K562 (cell line): ENCODE data around the gene PCYT1A. TPM values are rescaled to one million over a fixed set of nuclear protein-coding genes. Genes with fewer than 3 reads are reported as not detected.

Experiments used
- ATAC-seq: fragments of 200-7000 bp; cut with Tn5 transposase; 3 replicates; pipeline ENCODE4 v1.9.1; 2020; ENCODE audit warnings: moderate library complexity
- BruUV-seq: library from RNA; stranded (reverse); fragments of 400-500 nt; replicated peaks from 2 replicates; lab custom pipeline; 2021; lab: Mats Ljungman, UMichigan
- CTCF ChIA-PET: fragments of 300-600 bp; formaldehyde crosslinking; extraction: SDS; loops from one replicate; lab custom pipeline; 2021; ENCODE audit warnings: low intra/inter-chr PET ratio; lab: Yijun Ruan, JAX
- POLR2A ChIA-PET: fragments of 300-600, 350-650 bp; sonication (Branson Sonifier 250); formaldehyde crosslinking; extraction: SDS; loops from one replicate; lab custom pipeline; 2021; ENCODE audit warnings: antibody characterized with exemption, inconsistent platforms; lab: Yijun Ruan, JAX
- DNase-seq, 4 experiments: peaks; one replicate each; pipeline versions ENCODE4 v3.0.0 to v3.0.0-alpha.2; 2011 to 2018; ENCODE audit warnings: low spot score in 3 of 4, mixed read lengths in 3 of 4; ENCODE audit errors: extremely low read depth in 1 of 4
- FAIRE-seq: peaks from 2 replicates; lab custom pipeline; 2011; peaks lifted over from hg19 to GRCh38; lab: Jason Lieb, UNC
- H2AFZ ChIP-seq: 2 replicates; pipeline ENCODE4 v1.6.0; 2011; ENCODE audit warnings: low read depth, low read length, control low read depth, inconsistent platforms
- H3K27ac ChIP-seq: fragments of 200-600 bp; 3 replicates; pipeline ENCODE4 v1.8.0; 2011; ENCODE audit warnings: low read depth, mild to moderate bottlenecking, control low read depth, inconsistent platforms, low read length, moderate library complexity, mixed read lengths; ENCODE audit errors: extremely low read depth
- H3K27me3 ChIP-seq, 2 experiments: fragments of 300-600 bp in 1 of 2; 2 replicates in 1 of 2; 3 replicates in 1 of 2; pipeline versions ENCODE4 v1.6.0 to v1.8.0; 2011; ENCODE audit warnings: inconsistent platforms in 2 of 2, low read length in 2 of 2, mild to moderate bottlenecking in 1 of 2, mixed read lengths in 1 of 2, moderate library complexity in 1 of 2; ENCODE audit not compliant: control insufficient read depth in 2 of 2, insufficient read depth in 2 of 2
- H3K36me3 ChIP-seq: fragments of 300-600 bp; 3 replicates; pipeline ENCODE4 v1.8.0; 2011; ENCODE audit warnings: mild to moderate bottlenecking, low read length, inconsistent platforms; ENCODE audit not compliant: control insufficient read depth, insufficient read depth
- H3K4me1 ChIP-seq, 2 experiments: fragments of 200-600 bp in 1 of 2; replicated peaks in 1 of 2; 2 replicates in 1 of 2; 3 replicates in 1 of 2; pipeline versions ENCODE4 v1.5.1 to v1.8.0; 2011; ENCODE audit warnings: inconsistent platforms in 2 of 2, low read length in 2 of 2, mild to moderate bottlenecking in 1 of 2, mixed read lengths in 1 of 2, moderate library complexity in 1 of 2; ENCODE audit not compliant: control insufficient read depth in 2 of 2, insufficient read depth in 2 of 2
- H3K4me2 ChIP-seq: 2 replicates; pipeline ENCODE4 v1.6.1; 2011; ENCODE audit warnings: low read length, control low read depth, inconsistent platforms, mixed read lengths; ENCODE audit not compliant: insufficient read depth
- H3K4me3 ChIP-seq: fragments of 200-600 bp; sonication (generic), shearing (Covaris generic); 2 replicates; pipeline ENCODE4 v1.5.1; 2016; ENCODE audit warnings: control low read depth, inconsistent platforms
- H3K79me2 ChIP-seq: fragments of 200-600 bp; 3 replicates; pipeline ENCODE4 v1.8.0; 2011; ENCODE audit warnings: low read length, inconsistent platforms; ENCODE audit not compliant: control insufficient read depth, insufficient read depth
- H3K9ac ChIP-seq, 2 experiments: 2 replicates each; pipeline versions ENCODE4 v1.6.0 to v1.6.1; 2011; ENCODE audit warnings: low read depth in 2 of 2, low read length in 2 of 2, control low read depth in 1 of 2, inconsistent platforms in 1 of 2, mild to moderate bottlenecking in 1 of 2, mixed read lengths in 1 of 2; ENCODE audit not compliant: insufficient read depth in 1 of 2
- H3K9me1 ChIP-seq: one replicate; pipeline ENCODE4 v1.6.0; 2011; ENCODE audit warnings: inconsistent platforms, mild to moderate bottlenecking, low read length, moderate library complexity; ENCODE audit not compliant: control insufficient read depth, insufficient read depth
- H3K9me3 ChIP-seq: replicated peaks from 2 replicates; pipeline ENCODE4 v1.5.1; 2011; ENCODE audit warnings: low read depth, low read length, inconsistent platforms; ENCODE audit not compliant: control insufficient read depth, insufficient read depth
- H4K20me1 ChIP-seq: replicated peaks from 2 replicates; pipeline ENCODE4 v1.6.1; 2011; ENCODE audit warnings: low read length, inconsistent platforms, mixed read lengths; ENCODE audit not compliant: control insufficient read depth, insufficient read depth
- ARID1B ChIP-seq: fragments of 450-650 bp; IDR thresholded peaks from 2 replicates; pipeline ENCODE4 v1.6.1; 2016; ENCODE audit warnings: antibody characterized with exemption, mild to moderate bottlenecking, inconsistent platforms
- BACH1 ChIP-seq: fragments of 200-800 bp; sonication (Bioruptor generic); IDR thresholded peaks from 2 replicates; pipeline ENCODE4 v1.6.1; 2016; ENCODE audit warnings: missing genetic modification characterization, missing compliant biosample characterization
- CBFA2T3 ChIP-seq: fragments of 450-650 bp; IDR thresholded peaks from 2 replicates; pipeline ENCODE4 v1.6.1; 2017
- EGR1 ChIP-seq: fragments of 450-650 bp; conservative IDR thresholded peaks from 2 replicates; pipeline ENCODE4 v1.6.1; 2017; ENCODE audit warnings: mild to moderate bottlenecking
- ERF ChIP-seq: fragments of 450-650 bp; formaldehyde crosslinking; IDR thresholded peaks from 2 replicates; pipeline ENCODE4 v1.4.0; 2020; ENCODE audit warnings: mild to moderate bottlenecking, mixed read lengths
- MAFF ChIP-seq: IDR thresholded peaks from 2 replicates; pipeline ENCODE4 v1.6.1; 2012; ENCODE audit warnings: low read length, improper control_type of control experiment
- MAFK ChIP-seq: IDR thresholded peaks from 2 replicates; pipeline ENCODE4 v1.6.1; 2011; ENCODE audit warnings: low read length, improper control_type of control experiment
- NFE2 ChIP-seq: IDR thresholded peaks from 2 replicates; pipeline ENCODE4 v1.6.1; 2014; ENCODE audit warnings: antibody characterized with exemption, low read depth
- PRDM10 ChIP-seq: fragments of 450-650 bp; IDR thresholded peaks from 2 replicates; pipeline ENCODE4 v1.6.1; 2018; ENCODE audit not compliant: partially characterized antibody
- SMARCA5 ChIP-seq: fragments of 450-650 bp; IDR thresholded peaks from 2 replicates; pipeline ENCODE4 v1.6.1; 2016
- SRF ChIP-seq, 2 experiments: fragments of 250-450, 450-650 bp in 1 of 2; sonication (Bioruptor Pico) in 1 of 2; sonication (generic) in 1 of 2; formaldehyde crosslinking; IDR thresholded peaks; 2 replicates each; pipeline versions ENCODE4 v1.5.0 to v1.5.1; 2020 to 2022; ENCODE audit warnings: mild to moderate bottlenecking in 1 of 2, missing genetic modification reagents in 1 of 2
- TAL1 ChIP-seq: fragments of 450-650 bp; IDR thresholded peaks from 2 replicates; pipeline ENCODE4 v1.6.1; 2016; ENCODE audit warnings: mild to moderate bottlenecking
- ZBTB2 ChIP-seq: fragments of 450-650 bp; IDR thresholded peaks from 2 replicates; pipeline ENCODE4 v1.6.1; 2016; ENCODE audit warnings: antibody characterized with exemption
- ZNF121 ChIP-seq: sonication (generic); formaldehyde crosslinking; conservative IDR thresholded peaks from 2 replicates; pipeline ENCODE4 v1.8.0; 2022; ENCODE audit warnings: missing genetic modification reagents
- ZNF584 ChIP-seq: fragments of 200-800 bp; sonication (Bioruptor generic); IDR thresholded peaks from 2 replicates; pipeline ENCODE4 v1.6.1; 2016; ENCODE audit warnings: low read depth, mild to moderate bottlenecking, missing genetic modification characterization, missing compliant biosample characterization
- ZNF740 ChIP-seq, 3 experiments: fragments of 200-800 bp in 1 of 3; sonication (Bioruptor generic) in 1 of 3; sonication (generic) in 1 of 3; formaldehyde crosslinking in 1 of 3; IDR thresholded peaks; 2 replicates each; pipeline versions ENCODE4 v1.6.1 to v1.8.0; 2016 to 2022; ENCODE audit warnings: mild to moderate bottlenecking in 2 of 3, missing compliant biosample characterization in 2 of 3, missing genetic modification characterization in 2 of 3, missing genetic modification reagents in 1 of 3
- WGBS: fragments of 100-300 bp; shearing (Covaris generic); methylation state at CpG from one replicate; pipeline ENCODE4 v1.1.6; 2016; ENCODE audit warnings: low coverage, mixed read lengths; ENCODE audit not compliant: insufficient coverage; ENCODE audit errors: missing lambda C conversion rate; 5-methylcytosine and 5-hydroxymethylcytosine counted together
- in situ Hi-C: fragments of 300-500 bp; cut with MboI; formaldehyde crosslinking; loops from 4 replicates; pipeline ENCODE4 v1.15.0; 2018; ENCODE audit warnings: inconsistent platforms, mixed read lengths
- intact Hi-C: fragments of 100-400 bp; cut with micrococcal nuclease; formaldehyde crosslinking; loops from 2 replicates; pipeline ENCODE4 v1.14.2; 2022
- polyA plus RNA-seq, 8 experiments: library from polyadenylated mRNA; depleted of rRNA in 4 of 8; stranded (reverse) in 5 of 8; unstranded in 3 of 8; fragments of >200 nt; fragmentation: Nextera tagmentation in 2 of 8; fragmentation: Illumina TruSeq in 1 of 8; extraction: Ambion mirVana in 2 of 8; extraction: Trizol in 1 of 8; gene quantifications; 2 replicates each; pipeline versions ENCODE4 v1.2.1 to v1.2.3, GENCODE V29; 2011 to 2014; ENCODE audit warnings: inconsistent platforms in 1 of 8, missing spikeins in 1 of 8
- total RNA-seq, 7 experiments: library from RNA; depleted of rRNA in 6 of 7; stranded (reverse); fragments of >200 nt in 6 of 7; fragmentation: Illumina TruSeq in 2 of 7; extraction: Trizol in 2 of 7; gene quantifications; 2 replicates each; pipeline versions ENCODE4 v1.2.1 to v1.2.3, GENCODE V29; 2011 to 2021; ENCODE audit warnings: low replicate concordance in 1 of 7

Gene PCYT1A
- total and polyA plus RNA-seq, 9 of the 15 experiments (the other 6 are each of a cell fraction or from before 2014, with no cell fraction given): 13.4 to 62.8 (median 49.4) TPM

GRCh38 chr3:196268284-196269163 lies 19.0 kb downstream of the PCYT1A start:
- ChIA-PET POLR2A (interaction anchor here (0.7 to 1.8 kb wide), 7 partner anchors 7 to 75 kb away, joined by 3 to 6 read pairs (median 4); partner anchors contain the start of gene DYNLT2B), CTCF (no interaction called here)
- Histone ChIP-seq H3K9me3 (no peaks in the 10 kb centered on the region; the same call in 1 of the 2 replicates), H3K27me3 (no peaks in the 10 kb centered on the region), H2AFZ (no peak overlapping the region), H3K4me2 (no peak overlapping the region; the same call in 1 of the 2 replicates), H3K79me2 (peaks cover 29% of the 10 kb centered on the region), H3K36me3 (peaks cover 57% of the 10 kb centered on the region; the same call in 2 of the 3 replicates), H4K20me1 (no peaks in the 10 kb centered on the region), H3K4me1 (peaks cover 12 to 14% of the 10 kb centered on the region in 2 experiments), H3K27ac (peak overlapping the region; percentile 62), H3K9ac (peak overlapping the region in 1 of 2 experiments; percentile 61; a peak in 1 of 4 replicates), H3K4me3 (no peak overlapping the region), H3K9me1 (no peaks in the 10 kb centered on the region)
- no TSS peak for BruUV-seq
- FAIRE-seq (no peak), DNase-seq (peak in 2 of 4 experiments; percentile 36 to 55), ATAC-seq (peak; percentile 84)
- in situ Hi-C loops: no loop called here
- 64% methylated on average over 9 of the region's 9 CpGs for WGBS
- intact Hi-C loops: no loop called here
- no peak for TF ChIP-seq EGR1
- peak; percentile 87 for TF ChIP-seq MAFK
- TF ChIP-seq NFE2: peak; percentile 80
- TF ChIP-seq PRDM10: peak; percentile 16
- TF ChIP-seq ZBTB2: no peak
- peak; percentile 90 for TF ChIP-seq MAFF
- no peak for TF ChIP-seq ZNF740 (CRISPR knock-in tag; IDR thresholded peaks at IDR 0.05)
- no peak for TF ChIP-seq ZNF740 (tag; IDR thresholded peaks at IDR 0.05)
- TF ChIP-seq ARID1B: peak; percentile 51
- no peak for TF ChIP-seq ZNF584 (CRISPR knock-in tag)
- peak; percentile 29; the same call in 1 of the 2 replicates for TF ChIP-seq TAL1
- 0 out of 2 replicates have a peak, but pooled peaks have one; percentile 23 for TF ChIP-seq CBFA2T3
- TF ChIP-seq SRF (CRISPR knock-in tag; IDR thresholded peaks at IDR 0.05): peak in 1 of 2 experiments; percentile 96; a peak in 2 of 4 replicates
- TF ChIP-seq SMARCA5: peak; percentile 74; the same call in 1 of the 2 replicates
- TF ChIP-seq ZNF121 (CRISPR knock-in tag): peak; percentile 79
- peak; percentile 72 for TF ChIP-seq BACH1 (tag)
- no peak for TF ChIP-seq ERF (CRISPR knock-in tag)
